ENCODE data around the gene MPND.

MPND gene

GRCh38 chr19:4396949-4397783, 53.8 kb downstream of the MPND start:
- TF ChIP-seq CTCF (IDR thresholded peaks at IDR 0.05; ENCODE audit: insufficient read depth, low read depth, low read length, missing control alignments): no peak

GRCh38 chr19:4399812-4400134, 56.4 kb downstream of the MPND start:
- peak; percentile 21 for DNase-seq (ENCODE audit: low read depth)
- no peak for TF ChIP-seq CTCF (IDR thresholded peaks at IDR 0.05; ENCODE audit: insufficient read depth, low read depth, low read length, missing control alignments)
- H3K4me3 ChIP-seq (ENCODE audit: low read length): peak overlapping the region; percentile 83

More at GRCh38 chr19:4396949-4397783, 53.8 kb downstream of the MPND start:
- H3K4me3 ChIP-seq (ENCODE audit: low read length): no peak overlapping the region
- DNase-seq (ENCODE audit: low read depth): no peak

- DNase-seq (ENCODE audit: low read depth): peak; percentile 91
- peak; percentile 87 for TF ChIP-seq CTCF (IDR thresholded peaks at IDR 0.05; ENCODE audit: insufficient read depth, low read depth, low read length, missing control alignments)
Observed at GRCh38 chr19:4400135-4400936, 57.0 kb downstream of the MPND start, which contains the start of gene SH3GL1. SH3GL1 (minus strand) TSS chr19:4400547; CDS start chr19:4400368, 179 bp downstream.

GRCh38 chr19:4401769-4402170, 58.4 kb downstream of the MPND start:
- H3K4me3 ChIP-seq (ENCODE audit: low read length): peak overlapping the region; percentile 45
- no peak for DNase-seq (ENCODE audit: low read depth)
- TF ChIP-seq CTCF (IDR thresholded peaks at IDR 0.05; ENCODE audit: insufficient read depth, low read depth, low read length, missing control alignments): no peak

More at GRCh38 chr19:4400135-4400936, 57.0 kb downstream of the MPND start, which contains the start of gene SH3GL1:
- peak within 1 kb of the TSS; percentile 83 for H3K4me3 ChIP-seq (ENCODE audit: low read length)

GRCh38 chr19:4402171-4403004, 59.0 kb downstream of the MPND start, which contains the start of gene CHAF1A:
CHAF1A (plus strand) TSS chr19:4402640; CDS start chr19:4402763, 123 bp downstream.
- DNase-seq (ENCODE audit: low read depth): peak; percentile 100
- H3K4me3 ChIP-seq (ENCODE audit: low read length): peak within 1 kb of the TSS; percentile 92
- TF ChIP-seq CTCF (IDR thresholded peaks at IDR 0.05; ENCODE audit: insufficient read depth, low read depth, low read length, missing control alignments): no peak

GRCh38 chr19:4403005-4403761, 59.8 kb downstream of the MPND start:
- H3K4me3 ChIP-seq (ENCODE audit: low read length): peak overlapping the region; percentile 92
- no peak for TF ChIP-seq CTCF (IDR thresholded peaks at IDR 0.05; ENCODE audit: insufficient read depth, low read depth, low read length, missing control alignments)
- no peak for DNase-seq (ENCODE audit: low read depth)
